ENCODE results near the gene ACOT7. TPM values are rescaled to one million over a fixed set of nuclear protein-coding genes. Genes with fewer than 3 reads are reported as not detected.

ACOT7 gene
- total RNA-seq, 5 donors from 2014 or later (not counting 1 experiment from before 2014, with no cell fraction given): 6.1 to 9.3 (median 7.4) TPM

- ATAC-seq (replicated peaks in 1 of 4) (no peak), DNase-seq (no peak)
- WGBS (ENCODE audit: insufficient coverage): 94% methylated on average over 12 of the region's 12 CpGs
- Mint-ChIP-seq H3K36me3 (peaks cover 21% of the 10 kb centered on the region), H3K27me3 (no peaks in the 10 kb centered on the region), H3K27ac (no peak overlapping the region), H3K9me3 (no peaks in the 10 kb centered on the region), H3K4me3 (no peak overlapping the region), H3K4me1 (no peaks in the 10 kb centered on the region)
- no peaks in the 10 kb centered on the region for H3K27me3 ChIP-seq (replicated peaks in 1 of 2; ENCODE audit: control insufficient read depth in 2 of 2, extremely low read depth in 1 of 2, insufficient read depth in 2 of 2, low read length in 1 of 2)
- H3K9me3 ChIP-seq: no peaks in the 10 kb centered on the region
- H3K27ac ChIP-seq (ENCODE audit: low read length): no peak overlapping the region
- no peak overlapping the region for H3K4me3 ChIP-seq (ENCODE audit: control insufficient read depth in 1 of 2, extremely low read depth in 1 of 2, low read length in 1 of 2)
- H3K36me3 ChIP-seq (ENCODE audit: control insufficient read depth in 2 of 2, extremely low read depth in 1 of 2, insufficient read depth in 1 of 2, low read length in 1 of 2): peaks cover 3 to 9% of the 10 kb centered on the region in 2 donors
- POLR2A ChIA-PET: no interaction called here
- no peaks in the 10 kb centered on the region for H3K4me1 ChIP-seq (ENCODE audit: control insufficient read depth in 1 of 2, extremely low read depth in 1 of 2, insufficient read depth in 2 of 2, low read length in 2 of 2)
- CTCF ChIA-PET: no interaction called here
Measured at GRCh38 chr1:6328696-6329095, 64.9 kb downstream of the ACOT7 start.

- no peak for ATAC-seq (replicated peaks in 1 of 4)
Measured at GRCh38 chr1:6328091-6328490, 65.5 kb downstream of the ACOT7 start.

GRCh38 chr1:6325482-6325881, 68.1 kb downstream of the ACOT7 start:
- Mint-ChIP-seq H3K27ac (no peak overlapping the region), H3K4me1 (no peaks in the 10 kb centered on the region), H3K4me3 (no peak overlapping the region), H3K36me3 (peaks cover 13% of the 10 kb centered on the region), H3K9me3 (no peaks in the 10 kb centered on the region), H3K27me3 (no peaks in the 10 kb centered on the region)
- ATAC-seq (replicated peaks in 1 of 4) (no peak), DNase-seq (no peak)
- no peak overlapping the region for H3K27ac ChIP-seq (ENCODE audit: low read length)
- no peaks in the 10 kb centered on the region for H3K9me3 ChIP-seq
- WGBS (ENCODE audit: insufficient coverage): 90% methylated on average over 5 of the region's 7 CpGs
- no peak overlapping the region for H3K4me3 ChIP-seq (ENCODE audit: control insufficient read depth in 1 of 2, extremely low read depth in 1 of 2, low read length in 1 of 2)
- H3K36me3 ChIP-seq (ENCODE audit: control insufficient read depth in 2 of 2, extremely low read depth in 1 of 2, insufficient read depth in 1 of 2, low read length in 1 of 2): peaks cover 0 to 9% of the 10 kb centered on the region in 2 donors
- H3K27me3 ChIP-seq (replicated peaks in 1 of 2; ENCODE audit: control insufficient read depth in 2 of 2, extremely low read depth in 1 of 2, insufficient read depth in 2 of 2, low read length in 1 of 2): no peaks in the 10 kb centered on the region
- ChIA-PET POLR2A (no interaction called here), CTCF (no interaction called here)
- H3K4me1 ChIP-seq (ENCODE audit: control insufficient read depth in 1 of 2, extremely low read depth in 1 of 2, insufficient read depth in 2 of 2, low read length in 2 of 2): no peaks in the 10 kb centered on the region

More at GRCh38 chr1:6328091-6328490, 65.5 kb downstream of the ACOT7 start:
- Mint-ChIP-seq H3K27me3 (no peaks in the 10 kb centered on the region), H3K27ac (no peak overlapping the region), H3K36me3 (peaks cover 18% of the 10 kb centered on the region), H3K9me3 (no peaks in the 10 kb centered on the region), H3K4me3 (no peak overlapping the region), H3K4me1 (no peaks in the 10 kb centered on the region)
- Histone ChIP-seq H3K9me3 (no peaks in the 10 kb centered on the region), H3K4me3 (ENCODE audit: control insufficient read depth in 1 of 2, extremely low read depth in 1 of 2, low read length in 1 of 2) (no peak overlapping the region), H3K27me3 (replicated peaks in 1 of 2; ENCODE audit: control insufficient read depth in 2 of 2, extremely low read depth in 1 of 2, insufficient read depth in 2 of 2, low read length in 1 of 2) (no peaks in the 10 kb centered on the region), H3K27ac (ENCODE audit: low read length) (no peak overlapping the region), H3K4me1 (ENCODE audit: control insufficient read depth in 1 of 2, extremely low read depth in 1 of 2, insufficient read depth in 2 of 2, low read length in 2 of 2) (no peaks in the 10 kb centered on the region), H3K36me3 (ENCODE audit: control insufficient read depth in 2 of 2, extremely low read depth in 1 of 2, insufficient read depth in 1 of 2, low read length in 1 of 2) (peaks cover 3 to 9% of the 10 kb centered on the region in 2 donors)
- CTCF ChIA-PET: no interaction called here
- no peak for DNase-seq
- POLR2A ChIA-PET: no interaction called here
- 89% methylated on average over 4 of the region's 5 CpGs for WGBS (ENCODE audit: insufficient coverage)

GRCh38 chr1:6322161-6322560, 71.4 kb downstream of the ACOT7 start:
- Mint-ChIP-seq H3K36me3 (peaks cover 12% of the 10 kb centered on the region), H3K9me3 (no peaks in the 10 kb centered on the region), H3K27ac (no peak overlapping the region), H3K4me1 (no peaks in the 10 kb centered on the region), H3K4me3 (no peak overlapping the region), H3K27me3 (no peaks in the 10 kb centered on the region)
- POLR2A ChIA-PET: no interaction called here
- WGBS (ENCODE audit: insufficient coverage): 97% methylated on average over 5 of the region's 10 CpGs
- ATAC-seq (replicated peaks in 1 of 4): no peak
- Histone ChIP-seq H3K4me3 (ENCODE audit: control insufficient read depth in 1 of 2, extremely low read depth in 1 of 2, low read length in 1 of 2) (no peak overlapping the region), H3K4me1 (ENCODE audit: control insufficient read depth in 1 of 2, extremely low read depth in 1 of 2, insufficient read depth in 2 of 2, low read length in 2 of 2) (no peaks in the 10 kb centered on the region), H3K27me3 (replicated peaks in 1 of 2; ENCODE audit: control insufficient read depth in 2 of 2, extremely low read depth in 1 of 2, insufficient read depth in 2 of 2, low read length in 1 of 2) (no peaks in the 10 kb centered on the region), H3K9me3 (no peaks in the 10 kb centered on the region), H3K27ac (ENCODE audit: low read length) (no peak overlapping the region), H3K36me3 (ENCODE audit: control insufficient read depth in 2 of 2, extremely low read depth in 1 of 2, insufficient read depth in 1 of 2, low read length in 1 of 2) (peaks cover 0 to 8% of the 10 kb centered on the region in 2 donors)
- CTCF ChIA-PET: no interaction called here
- DNase-seq: no peak

- H3K27ac ChIP-seq (ENCODE audit: low read length): no peak overlapping the region
- WGBS (ENCODE audit: insufficient coverage): 93% methylated on average over 3 of the region's 8 CpGs
- ChIA-PET POLR2A (no interaction called here), CTCF (no interaction called here)
- no peaks in the 10 kb centered on the region for H3K4me1 ChIP-seq (ENCODE audit: control insufficient read depth in 1 of 2, extremely low read depth in 1 of 2, insufficient read depth in 2 of 2, low read length in 2 of 2)
- Mint-ChIP-seq H3K27me3 (no peaks in the 10 kb centered on the region), H3K36me3 (peaks cover 12% of the 10 kb centered on the region), H3K9me3 (no peaks in the 10 kb centered on the region), H3K4me3 (no peak overlapping the region), H3K4me1 (no peaks in the 10 kb centered on the region), H3K27ac (no peak overlapping the region)
- no peak overlapping the region for H3K4me3 ChIP-seq (ENCODE audit: control insufficient read depth in 1 of 2, extremely low read depth in 1 of 2, low read length in 1 of 2)
- H3K27me3 ChIP-seq (replicated peaks in 1 of 2; ENCODE audit: control insufficient read depth in 2 of 2, extremely low read depth in 1 of 2, insufficient read depth in 2 of 2, low read length in 1 of 2): no peaks in the 10 kb centered on the region
- ATAC-seq (replicated peaks in 1 of 4) (no peak), DNase-seq (no peak)
- H3K36me3 ChIP-seq (ENCODE audit: control insufficient read depth in 2 of 2, extremely low read depth in 1 of 2, insufficient read depth in 1 of 2, low read length in 1 of 2): peaks cover 0 to 6% of the 10 kb centered on the region in 2 donors
- H3K9me3 ChIP-seq: no peaks in the 10 kb centered on the region
Measured at GRCh38 chr1:6321205-6321604, 72.4 kb downstream of the ACOT7 start.

- Mint-ChIP-seq H3K27me3 (no peaks in the 10 kb centered on the region), H3K4me3 (no peak overlapping the region), H3K4me1 (no peaks in the 10 kb centered on the region), H3K27ac (no peak overlapping the region), H3K36me3 (peaks cover 13% of the 10 kb centered on the region), H3K9me3 (no peaks in the 10 kb centered on the region)
- CTCF ChIA-PET: no interaction called here
- Histone ChIP-seq H3K4me1 (ENCODE audit: control insufficient read depth in 1 of 2, extremely low read depth in 1 of 2, insufficient read depth in 2 of 2, low read length in 2 of 2) (no peaks in the 10 kb centered on the region), H3K27me3 (replicated peaks in 1 of 2; ENCODE audit: control insufficient read depth in 2 of 2, extremely low read depth in 1 of 2, insufficient read depth in 2 of 2, low read length in 1 of 2) (no peaks in the 10 kb centered on the region), H3K27ac (ENCODE audit: low read length) (no peak overlapping the region), H3K4me3 (ENCODE audit: control insufficient read depth in 1 of 2, extremely low read depth in 1 of 2, low read length in 1 of 2) (no peak overlapping the region), H3K36me3 (ENCODE audit: control insufficient read depth in 2 of 2, extremely low read depth in 1 of 2, insufficient read depth in 1 of 2, low read length in 1 of 2) (no peaks in the 10 kb centered on the region), H3K9me3 (no peaks in the 10 kb centered on the region)
- WGBS (ENCODE audit: insufficient coverage): 100% methylated on average over 3 of the region's 11 CpGs
- DNase-seq (no peak), ATAC-seq (replicated peaks in 1 of 4) (no peak)
- POLR2A ChIA-PET: interaction anchor here in 1 of 2 donors (0.7 kb wide), 1 partner anchor 589 kb away, joined by 5 read pairs; no protein-coding TSS in a partner anchor
Measured at GRCh38 chr1:6317098-6317760, 76.3 kb downstream of the ACOT7 start.

All from T-cell (primary cell).